Measurements from ENCODE around the gene GYG2.
"Not testable (repeated sequence)": the region's sequence is repeated elsewhere in the genome, so short reads cannot be mapped to it uniquely, and the experiment has no call there.

The GYG2 gene

DNA sequence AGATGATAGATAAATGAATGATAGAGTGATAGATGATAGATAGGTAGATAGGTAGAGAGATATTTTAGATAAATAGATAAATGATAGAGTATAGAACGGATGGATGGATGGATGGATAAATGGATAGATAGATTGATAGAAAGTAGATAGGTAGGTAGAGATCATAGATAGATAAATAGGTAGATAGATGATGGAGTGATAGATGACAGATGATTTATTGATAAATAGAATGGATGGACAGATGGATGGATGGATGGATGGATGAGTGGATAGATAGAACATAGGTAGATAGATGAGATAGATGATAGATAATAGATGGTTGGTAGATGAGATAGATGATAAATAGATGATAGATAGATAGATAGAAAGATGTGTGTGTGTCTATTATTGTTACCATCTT lies 50.9 kb downstream of the GYG2 start:
- TF ChIP-seq, protein P1, sequence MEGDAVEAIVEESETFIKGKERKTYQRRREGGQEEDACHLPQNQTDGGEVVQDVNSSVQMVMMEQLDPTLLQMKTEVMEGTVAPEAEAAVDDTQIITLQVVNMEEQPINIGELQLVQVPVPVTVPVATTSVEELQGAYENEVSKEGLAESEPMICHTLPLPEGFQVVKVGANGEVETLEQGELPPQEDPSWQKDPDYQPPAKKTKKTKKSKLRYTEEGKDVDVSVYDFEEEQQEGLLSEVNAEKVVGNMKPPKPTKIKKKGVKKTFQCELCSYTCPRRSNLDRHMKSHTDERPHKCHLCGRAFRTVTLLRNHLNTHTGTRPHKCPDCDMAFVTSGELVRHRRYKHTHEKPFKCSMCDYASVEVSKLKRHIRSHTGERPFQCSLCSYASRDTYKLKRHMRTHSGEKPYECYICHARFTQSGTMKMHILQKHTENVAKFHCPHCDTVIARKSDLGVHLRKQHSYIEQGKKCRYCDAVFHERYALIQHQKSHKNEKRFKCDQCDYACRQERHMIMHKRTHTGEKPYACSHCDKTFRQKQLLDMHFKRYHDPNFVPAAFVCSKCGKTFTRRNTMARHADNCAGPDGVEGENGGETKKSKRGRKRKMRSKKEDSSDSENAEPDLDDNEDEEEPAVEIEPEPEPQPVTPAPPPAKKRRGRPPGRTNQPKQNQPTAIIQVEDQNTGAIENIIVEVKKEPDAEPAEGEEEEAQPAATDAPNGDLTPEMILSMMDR (IDR thresholded peaks at IDR 0.05; ENCODE audit: insufficient read depth, low read depth, low read length, missing control alignments) = no peak
- no peak overlapping the region for H3K4me3 ChIP-seq (ENCODE audit: low read depth, low read length)
- no peak for DNase-seq (ENCODE audit: low read depth)

DNA sequence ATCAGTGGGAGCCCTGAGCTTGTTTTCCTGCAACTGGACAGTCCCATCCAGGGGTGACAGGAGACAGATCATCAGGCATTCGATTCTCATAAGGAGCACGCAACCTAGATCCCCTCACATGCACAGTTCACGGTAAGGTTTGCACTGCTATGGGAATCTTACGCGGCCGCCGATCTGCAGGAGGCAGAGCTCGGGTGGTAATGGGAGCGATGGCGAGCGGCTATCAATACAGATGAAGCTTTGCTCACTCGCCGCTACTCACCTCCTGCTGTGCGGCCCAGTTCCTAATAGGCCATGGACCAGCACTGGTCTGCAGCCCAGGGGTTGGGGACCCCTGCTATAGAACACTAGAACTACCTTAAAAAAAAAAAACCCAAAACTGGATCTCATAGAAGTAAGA lies 55.0 kb downstream of the GYG2 start:
- no peak overlapping the region for H3K4me3 ChIP-seq (ENCODE audit: low read depth, low read length)
- TF ChIP-seq, protein P1 (IDR thresholded peaks at IDR 0.05; ENCODE audit: insufficient read depth, low read depth, low read length, missing control alignments) = no peak
- DNase-seq (ENCODE audit: low read depth) = no peak

DNA sequence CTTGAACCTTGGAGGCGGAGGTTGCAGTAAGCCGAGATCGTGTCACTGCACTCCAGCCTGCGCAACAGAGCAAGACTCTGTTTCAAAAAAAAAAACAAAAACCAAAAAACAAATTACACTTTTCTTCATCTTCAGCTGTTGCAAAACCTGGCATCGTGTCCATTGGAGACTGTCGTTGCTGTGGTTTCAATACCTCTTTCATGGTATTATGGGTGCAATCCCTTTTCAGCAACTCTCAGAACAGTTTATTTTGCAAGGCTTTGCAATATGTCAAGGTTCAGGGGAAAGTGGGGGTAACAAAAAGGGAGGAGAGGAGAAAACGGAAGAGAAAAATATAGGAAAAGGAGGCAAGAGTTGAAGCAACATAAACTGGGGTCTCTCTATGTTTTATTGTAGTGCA lies 59.6 kb downstream of the GYG2 start:
- DNase-seq (ENCODE audit: low read depth) = no peak
- TF ChIP-seq, protein P1 (IDR thresholded peaks at IDR 0.05; ENCODE audit: insufficient read depth, low read depth, low read length, missing control alignments) = no peak
- H3K4me3 ChIP-seq (ENCODE audit: low read depth, low read length) = no peak overlapping the region

DNA sequence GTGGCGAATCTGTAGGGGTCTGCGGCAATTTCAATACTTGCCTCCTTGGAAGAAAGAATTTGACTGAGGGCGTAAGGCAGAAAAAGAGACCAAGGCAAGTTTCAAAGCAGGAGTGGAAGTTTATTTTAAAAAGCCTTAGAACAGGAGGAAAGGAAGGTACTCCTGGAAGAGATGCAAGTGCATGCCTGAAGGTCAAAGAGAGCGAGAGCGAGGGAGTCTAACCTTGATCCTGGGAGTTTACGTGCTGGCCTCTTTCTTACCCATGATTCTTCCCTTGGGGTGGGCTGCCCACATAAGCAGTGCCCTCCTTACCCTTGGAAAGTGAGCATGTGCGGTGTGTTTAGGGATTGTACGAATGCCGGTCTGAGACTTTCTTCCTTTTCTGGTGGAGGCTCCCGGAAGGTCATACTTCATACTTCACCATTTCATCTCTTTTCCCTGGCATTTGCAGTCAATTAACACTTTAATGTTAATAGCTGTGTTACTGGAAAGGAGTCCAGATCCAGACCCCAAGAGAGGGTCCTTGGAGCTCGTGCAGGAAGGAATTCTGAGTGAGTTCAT lies 60.4 kb downstream of the GYG2 start:
- no peak for DNase-seq (ENCODE audit: low read depth)
- TF ChIP-seq, protein P1 (IDR thresholded peaks at IDR 0.05; ENCODE audit: insufficient read depth, low read depth, low read length, missing control alignments) = no peak
- peak overlapping the region; percentile 51 for H3K4me3 ChIP-seq (ENCODE audit: low read depth, low read length)

DNA sequence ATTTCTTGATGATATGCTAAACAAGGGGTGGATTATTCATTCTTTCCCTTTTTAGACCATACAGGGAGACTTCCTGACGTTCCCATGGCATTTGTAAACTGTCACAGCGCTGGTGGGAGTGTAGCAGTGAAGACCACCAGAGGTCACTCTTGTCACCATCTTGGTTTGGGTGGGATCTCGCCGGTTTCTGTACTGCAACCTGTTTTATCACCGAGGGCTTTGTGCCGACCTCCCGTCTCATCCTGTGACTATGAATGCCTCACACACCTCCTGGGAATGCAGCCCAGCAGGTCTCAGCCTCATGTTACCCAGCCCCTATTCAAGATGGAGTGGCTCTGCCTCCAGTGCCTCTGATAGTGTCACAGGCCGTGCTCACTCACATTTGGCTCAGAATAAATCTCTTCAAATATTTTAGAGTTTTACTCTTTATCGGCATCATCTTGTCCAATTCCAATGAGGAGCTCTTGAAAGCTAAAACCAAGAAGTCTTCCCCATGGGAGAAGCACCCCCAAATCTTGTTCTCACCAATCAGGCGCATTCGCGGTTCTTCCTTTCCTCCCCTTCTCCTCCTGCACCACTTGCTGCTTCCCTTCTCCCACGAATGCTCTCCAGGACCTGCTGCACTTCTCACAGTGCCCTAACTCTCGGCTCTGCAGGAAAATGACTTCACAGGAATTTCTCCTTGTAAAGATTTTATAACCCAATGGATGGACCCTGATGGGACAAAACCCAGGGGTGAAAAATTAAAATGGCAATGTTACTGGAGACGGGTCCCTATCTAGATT lies 61.2 kb downstream of the GYG2 start:
- DNase-seq (ENCODE audit: low read depth) = peak; percentile 9

DNA sequence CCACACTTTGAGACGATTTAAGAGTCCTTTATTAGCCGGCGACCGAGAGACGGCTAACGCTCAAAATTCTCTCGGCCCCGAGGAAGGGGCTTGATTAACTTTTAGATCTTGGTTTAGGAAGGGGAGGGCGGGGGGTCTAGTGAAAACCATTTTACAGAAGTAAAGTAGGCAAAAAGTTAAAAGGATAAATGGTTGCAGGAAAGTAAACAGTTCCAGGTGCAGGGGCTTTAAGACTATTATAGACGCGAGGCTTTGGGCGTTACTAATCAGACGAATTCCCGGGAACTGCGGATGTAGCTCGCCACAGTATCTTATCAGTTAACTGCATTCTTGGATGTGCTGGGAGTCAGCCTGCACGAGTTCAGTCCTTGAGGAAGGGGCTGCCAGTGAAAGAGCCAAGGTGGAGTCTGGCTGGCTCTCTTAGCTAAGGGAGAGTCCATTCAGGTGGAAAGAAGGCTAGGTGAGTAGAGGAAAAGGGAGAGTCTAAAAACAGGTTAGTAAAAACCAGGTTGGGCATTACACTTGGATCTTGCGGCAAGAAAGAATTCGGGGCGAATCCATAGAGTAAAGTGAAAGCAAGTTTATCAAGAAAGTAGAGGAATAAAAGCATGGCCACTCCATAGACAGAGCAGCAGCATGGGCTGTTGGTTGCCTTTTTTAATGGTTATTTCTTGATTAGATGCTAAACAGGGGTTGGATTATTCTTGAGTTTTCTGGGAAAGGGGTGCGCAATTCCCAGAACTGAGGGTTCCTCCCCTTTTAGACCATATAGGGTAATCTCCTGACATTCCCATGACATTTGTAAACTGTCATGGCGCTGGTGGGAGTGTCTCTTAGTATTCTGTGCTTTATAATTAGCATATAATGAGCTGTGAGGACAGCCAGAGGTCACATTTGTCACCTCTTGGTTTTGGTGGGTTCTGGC lies 62.1 kb downstream of the GYG2 start:
- not testable (repeated sequence) for H3K4me3 ChIP-seq (ENCODE audit: low read depth, low read length); DNase-seq (ENCODE audit: low read depth)

More for the DNA sequence above, 61.2 kb downstream of the GYG2 start:
- peak overlapping the region; percentile 51 for H3K4me3 ChIP-seq (ENCODE audit: low read depth, low read length)
- TF ChIP-seq, protein P1 (IDR thresholded peaks at IDR 0.05; ENCODE audit: insufficient read depth, low read depth, low read length, missing control alignments) = peak; percentile 10

DNA sequence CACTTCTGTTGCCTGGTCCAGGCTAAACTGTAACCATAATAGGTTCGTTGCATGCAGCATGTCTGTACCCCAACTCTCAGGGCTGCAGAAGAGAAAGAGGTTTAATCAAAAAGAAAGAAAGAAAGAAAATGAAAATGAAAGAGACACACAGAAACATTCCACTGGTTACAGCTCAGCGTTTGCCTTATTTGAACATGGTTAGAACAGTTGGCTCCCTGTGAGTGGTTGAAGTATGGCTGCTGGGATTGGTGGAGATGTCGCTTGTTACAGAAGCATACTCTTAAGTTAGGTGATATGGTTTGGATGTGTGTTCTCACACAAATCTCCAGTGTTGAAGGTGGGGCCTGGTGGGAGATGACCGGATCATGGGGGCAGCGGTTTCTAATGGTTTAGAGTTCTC lies 64.1 kb downstream of the GYG2 start:
- TF ChIP-seq, protein P1 (IDR thresholded peaks at IDR 0.05; ENCODE audit: insufficient read depth, low read depth, low read length, missing control alignments) = no peak
- DNase-seq (ENCODE audit: low read depth) = no peak
- no peak overlapping the region for H3K4me3 ChIP-seq (ENCODE audit: low read depth, low read length)

Measured in GM12865 (cell line).